HG02798 (cell line): ENCODE measurements around the gene MAPK8IP1.

Source experiments
- ATAC-seq: cut with Tn5 transposase; IDR thresholded peaks from one replicate; pipeline ENCODE4 v1.9.1; 2021; ENCODE audit warnings: mild to moderate bottlenecking; ENCODE audit not compliant: unreplicated experiment, poor library complexity

MAPK8IP1 gene

GRCh38 chr11:45858751-45859398, 26.6 kb upstream of the MAPK8IP1 start:
- no peak for ATAC-seq

GRCh38 chr11:45859661-45860140, 25.8 kb upstream of the MAPK8IP1 start:
- ATAC-seq = no peak

- ATAC-seq = no peak
Observed at GRCh38 chr11:45860348-45860747, 25.1 kb upstream of the MAPK8IP1 start.

GRCh38 chr11:45860764-45861510, 24.5 kb upstream of the MAPK8IP1 start:
- ATAC-seq = no peak

- no peak for ATAC-seq
Observed at GRCh38 chr11:45864041-45864440, 21.4 kb upstream of the MAPK8IP1 start.

GRCh38 chr11:45869551-45869950, 15.9 kb upstream of the MAPK8IP1 start:
- no peak for ATAC-seq

GRCh38 chr11:45870706-45871105, 14.7 kb upstream of the MAPK8IP1 start:
- no peak for ATAC-seq

GRCh38 chr11:45871638-45872037, 13.8 kb upstream of the MAPK8IP1 start:
- no peak for ATAC-seq

- no peak for ATAC-seq
Observed at GRCh38 chr11:45872651-45873356, 12.6 kb upstream of the MAPK8IP1 start.

GRCh38 chr11:45876401-45876800, 9.1 kb upstream of the MAPK8IP1 start:
- no peak for ATAC-seq

GRCh38 chr11:45877221-45877620, 8.2 kb upstream of the MAPK8IP1 start:
- ATAC-seq = no peak

GRCh38 chr11:45877845-45878244, 7.6 kb upstream of the MAPK8IP1 start:
- ATAC-seq = no peak

GRCh38 chr11:45879803-45880686, 5.4 kb upstream of the MAPK8IP1 start:
- ATAC-seq = no peak

GRCh38 chr11:45880772-45881570, 4.5 kb upstream of the MAPK8IP1 start:
- ATAC-seq = no peak

GRCh38 chr11:45881708-45882368, 3.6 kb upstream of the MAPK8IP1 start:
- no peak for ATAC-seq

GRCh38 chr11:45884596-45885185, 760 bp upstream of the MAPK8IP1 start:
- ATAC-seq = no peak

- ATAC-seq = no peak
Observed at GRCh38 chr11:45885921-45886721, 670 bp downstream of the MAPK8IP1 start.
